ENCODE results near the gene UFM1.
"Not testable (repeated sequence)": the region's sequence is repeated elsewhere in the genome, so short reads cannot be mapped to it uniquely, and the experiment has no call there.

The UFM1 gene

GRCh38 chr13:38349390-38350113 is at the start of gene UFM1:
Gene UFM1, plus strand, starts transcription at chr13:38349851. Its CDS starts 69 bp downstream, at chr13:38349920.
- peak; percentile 75 to 78 for DNase-seq (ENCODE audit: low read depth in 2 of 2)

DNA sequence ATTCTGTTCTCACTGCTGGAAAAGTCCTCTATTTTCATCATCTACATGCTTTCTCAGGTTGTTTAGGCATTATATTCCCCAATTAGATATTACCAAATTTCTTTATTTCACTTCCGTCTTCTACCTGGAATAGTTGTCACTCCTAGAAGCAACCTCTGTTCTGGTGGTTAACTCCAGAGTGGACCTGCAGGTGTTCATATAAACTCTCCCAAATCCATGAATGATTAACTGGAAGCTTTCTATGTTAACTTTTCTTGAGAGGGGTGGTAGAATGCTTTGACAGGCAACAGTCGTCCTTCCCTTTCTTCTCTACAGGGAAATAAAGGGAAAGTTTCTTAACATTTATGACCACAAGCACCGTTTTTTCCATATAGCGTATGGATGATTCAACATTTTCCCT is 48.4 kb upstream of the UFM1 start:
- DNase-seq (ENCODE audit: low read depth in 2 of 2): no peak

DNA sequence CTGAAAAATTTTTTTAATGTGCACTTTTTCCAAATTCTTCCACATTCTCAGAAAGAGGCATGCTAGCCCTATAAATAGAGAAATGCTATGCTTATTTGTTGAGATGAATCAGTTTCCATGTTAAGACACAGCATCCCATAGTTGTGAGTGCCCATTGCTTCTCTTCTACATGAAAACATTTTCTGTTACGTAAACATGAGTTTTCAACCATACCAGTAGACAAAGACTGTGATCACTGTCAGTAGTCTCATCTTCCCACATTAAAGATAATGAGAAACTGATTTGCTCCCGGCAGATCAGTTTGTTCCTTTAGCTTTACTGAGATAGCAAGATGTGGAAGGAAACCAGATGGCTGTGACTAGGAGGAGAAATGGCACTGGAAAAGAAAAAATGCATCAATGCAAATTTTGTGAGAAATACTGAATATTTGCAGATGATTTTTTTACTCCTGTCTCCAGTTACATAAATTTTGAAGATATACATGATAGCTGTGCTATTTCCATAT is 45.8 kb upstream of the UFM1 start:
- DNase-seq (ENCODE audit: low read depth in 2 of 2): no peak

DNA sequence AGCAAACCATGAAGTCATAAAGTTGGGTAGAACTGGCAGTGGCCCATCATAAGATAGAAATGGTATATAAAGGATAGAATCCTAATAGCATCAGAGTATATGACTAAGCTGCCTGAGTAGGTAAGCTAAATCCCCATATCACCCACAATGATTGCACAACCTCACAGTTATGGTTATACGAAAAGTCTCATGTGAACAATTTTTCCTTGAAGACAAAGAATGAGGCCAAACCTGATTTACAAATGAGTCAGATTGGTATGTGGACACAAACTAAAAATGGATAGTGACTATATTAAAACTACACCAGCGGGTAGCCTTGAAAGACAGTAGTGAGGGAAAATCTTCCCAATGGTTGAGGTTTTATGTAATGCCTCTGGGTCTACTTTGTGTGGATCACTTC is 40.9 kb upstream of the UFM1 start:
- no peak for DNase-seq (ENCODE audit: low read depth in 2 of 2)

- DNase-seq (ENCODE audit: low read depth in 2 of 2): no peak
These were observed 40.3 kb upstream of the UFM1 start for GRCh38 chr13:38309397-38309796.

GRCh38 chr13:38311175-38311574 is 38.5 kb upstream of the UFM1 start:
- not testable (repeated sequence) for DNase-seq (ENCODE audit: low read depth in 2 of 2)

GRCh38 chr13:38316129-38316528 is 33.5 kb upstream of the UFM1 start:
- DNase-seq (ENCODE audit: low read depth in 2 of 2): no peak

GRCh38 chr13:38321654-38322053 is 28.0 kb upstream of the UFM1 start:
- DNase-seq (ENCODE audit: low read depth in 2 of 2): no peak

DNA sequence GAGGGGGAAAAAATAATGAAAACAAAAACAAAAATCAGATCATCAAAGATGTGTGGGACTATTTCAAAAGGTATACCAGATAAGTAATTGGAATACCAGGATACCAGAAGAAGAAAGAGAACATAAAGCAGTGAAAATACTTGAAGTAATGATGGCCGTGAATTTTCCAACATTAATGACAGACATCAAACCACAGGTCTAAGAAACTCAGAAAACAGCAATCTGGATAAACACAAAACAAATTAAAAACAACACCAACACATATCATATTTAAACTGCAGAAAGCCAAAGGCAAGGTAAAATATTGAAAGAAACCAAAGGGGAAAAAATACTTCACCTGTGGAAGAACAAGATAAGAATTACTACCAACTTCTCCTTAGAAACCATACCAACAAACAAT is 24.2 kb upstream of the UFM1 start:
- DNase-seq (ENCODE audit: low read depth in 2 of 2): no peak

DNA sequence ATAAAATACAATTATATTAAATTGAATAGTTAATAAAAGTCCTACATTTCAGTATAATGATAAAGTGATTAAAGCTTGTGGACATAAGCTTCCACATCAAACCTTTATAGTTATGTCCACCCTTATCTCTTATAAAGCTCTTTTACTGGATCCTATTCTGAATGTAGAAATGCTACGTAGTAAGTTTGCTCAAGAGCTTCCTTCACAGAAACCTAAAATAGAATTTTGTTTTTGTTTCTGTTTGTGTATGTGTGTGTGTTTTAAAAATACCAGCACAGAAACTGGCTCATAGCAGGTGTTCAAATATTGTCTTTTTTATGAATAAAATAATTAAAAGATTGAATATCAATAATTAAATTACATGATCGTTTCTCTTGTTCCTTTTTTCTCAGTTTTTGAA is 21.0 kb upstream of the UFM1 start:
- no peak for DNase-seq (ENCODE audit: low read depth in 2 of 2)

- no peak for DNase-seq (ENCODE audit: low read depth in 2 of 2)
These were observed 14.8 kb upstream of the UFM1 start for GRCh38 chr13:38334845-38335244.

GRCh38 chr13:38338089-38338488 is 11.6 kb upstream of the UFM1 start:
- DNase-seq (ENCODE audit: low read depth in 2 of 2): no peak

GRCh38 chr13:38340624-38341023 is 9.0 kb upstream of the UFM1 start:
- no peak for DNase-seq (ENCODE audit: low read depth in 2 of 2)

DNA sequence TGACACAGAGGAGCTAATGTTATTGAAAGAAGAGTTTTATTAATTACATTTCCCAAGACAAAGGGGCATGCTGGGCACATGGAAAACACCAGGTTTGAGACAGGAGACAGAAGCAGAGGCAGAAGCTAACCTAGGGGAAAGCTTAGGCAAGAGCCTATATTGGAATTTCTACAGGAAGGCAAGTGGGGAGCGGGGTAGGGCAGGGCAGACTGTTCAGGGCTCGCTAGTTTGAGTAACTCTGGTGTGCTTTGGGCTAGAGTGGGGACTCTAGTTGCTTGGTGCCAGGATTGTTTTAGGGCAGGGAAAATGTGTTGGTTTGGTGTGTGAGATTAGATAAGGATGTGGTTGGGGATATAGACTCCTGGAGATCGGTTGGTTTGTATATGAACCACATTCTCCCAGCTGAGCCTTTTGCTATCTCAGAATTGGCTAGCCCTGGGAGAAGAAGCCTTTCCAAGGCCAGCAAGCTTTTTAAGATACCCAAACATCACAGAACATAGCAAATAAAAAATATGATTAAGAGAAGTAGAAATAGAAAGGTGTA is 8.4 kb upstream of the UFM1 start:
- DNase-seq (ENCODE audit: low read depth in 2 of 2): no peak

DNA sequence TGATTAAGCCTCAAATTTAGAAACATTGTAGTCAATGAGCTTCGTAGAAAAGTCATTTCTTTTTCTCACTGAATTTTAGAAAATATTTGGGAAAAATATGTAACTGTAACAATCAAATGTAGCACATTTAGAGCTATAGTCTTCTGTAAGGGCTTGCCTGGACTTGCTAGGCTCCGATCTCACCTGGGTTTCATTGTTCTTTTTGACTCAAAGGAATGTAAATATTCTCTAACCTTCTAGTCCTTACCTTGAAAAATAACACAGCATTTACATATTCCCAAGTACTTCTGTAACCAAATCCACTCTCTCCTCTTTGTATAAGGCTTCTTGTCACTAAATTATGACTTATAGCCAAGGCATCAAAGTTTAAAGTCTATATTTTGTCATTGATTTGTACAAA is 2.9 kb upstream of the UFM1 start:
- no peak for DNase-seq (ENCODE audit: low read depth in 2 of 2)

DNA sequence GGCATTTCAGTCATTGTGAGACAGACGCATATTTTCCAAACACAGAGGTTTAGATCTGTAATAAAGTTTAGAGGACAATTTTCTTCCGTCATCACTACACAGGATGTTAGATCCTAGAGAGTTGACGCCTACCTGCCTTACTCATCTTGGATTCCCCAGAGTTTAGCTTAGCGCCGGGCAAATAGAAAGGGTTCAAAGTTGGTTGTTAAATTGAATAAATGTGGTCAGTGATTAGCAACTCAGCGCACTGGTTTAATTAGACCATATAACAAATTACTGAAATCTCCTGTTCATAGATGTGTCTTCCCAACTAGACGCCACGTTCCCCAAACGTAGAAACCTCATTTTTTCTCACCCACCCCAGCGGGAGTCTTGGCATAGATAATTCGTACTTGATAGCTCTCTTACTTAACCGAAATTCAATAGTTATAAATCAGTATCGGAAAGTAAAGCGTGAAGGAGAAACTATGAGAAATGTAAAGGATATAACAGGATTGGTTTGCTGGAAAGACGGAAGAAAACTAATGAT is 726 bp upstream of the UFM1 start:
- peak; percentile 2 to 34 for DNase-seq (ENCODE audit: low read depth in 2 of 2)

DNA sequence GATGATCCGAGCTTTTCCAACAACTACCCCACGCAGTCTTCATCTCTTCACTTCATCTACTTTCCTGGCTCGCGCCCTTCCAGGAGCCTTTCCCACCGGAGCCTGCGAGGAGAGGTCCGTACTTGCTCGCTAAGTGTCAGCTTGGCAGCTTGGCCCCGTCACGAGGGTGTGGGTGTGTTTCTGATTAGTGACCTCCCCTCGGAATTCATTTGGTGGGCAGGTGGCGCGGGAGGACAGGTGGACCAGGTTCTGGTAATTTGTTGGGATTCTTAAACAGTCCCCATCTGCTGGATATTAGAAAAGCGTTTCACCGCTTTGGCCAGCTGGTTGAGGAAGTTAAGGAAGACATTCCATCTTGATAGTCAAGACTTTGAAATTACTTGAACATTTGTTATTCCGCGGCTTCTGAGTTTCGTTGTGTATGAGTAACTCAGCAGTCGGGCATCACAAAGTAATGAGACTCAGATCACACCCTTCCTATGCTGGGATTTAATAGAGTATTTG is 515 bp downstream of the UFM1 start:
- DNase-seq (ENCODE audit: low read depth in 2 of 2): peak; percentile 34 to 42

DNA sequence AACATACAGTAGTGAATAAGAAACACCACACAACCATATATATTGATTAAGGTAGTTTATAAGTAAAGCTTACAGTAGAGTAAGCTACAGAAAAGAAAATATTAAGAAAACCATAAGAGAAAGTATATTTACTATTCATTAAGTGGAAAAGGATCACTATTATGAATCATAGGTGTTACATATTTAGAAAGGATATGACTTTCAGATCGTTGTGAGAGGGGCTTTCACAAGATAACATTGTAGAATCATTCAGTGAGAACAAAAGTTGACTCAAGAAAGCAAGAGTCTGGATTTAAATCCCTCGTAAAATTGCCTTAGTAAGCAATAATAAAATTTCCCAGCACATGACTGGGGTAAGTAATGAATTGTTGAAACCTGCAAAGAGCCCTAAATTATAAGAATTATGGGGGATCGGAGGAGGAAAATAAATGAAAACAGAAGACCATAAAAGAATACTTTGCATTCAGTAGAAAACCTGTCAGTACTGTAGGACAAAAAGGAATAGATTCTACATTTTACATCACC is 6.0 kb downstream of the UFM1 start:
- no peak for DNase-seq (ENCODE audit: low read depth in 2 of 2)

DNA sequence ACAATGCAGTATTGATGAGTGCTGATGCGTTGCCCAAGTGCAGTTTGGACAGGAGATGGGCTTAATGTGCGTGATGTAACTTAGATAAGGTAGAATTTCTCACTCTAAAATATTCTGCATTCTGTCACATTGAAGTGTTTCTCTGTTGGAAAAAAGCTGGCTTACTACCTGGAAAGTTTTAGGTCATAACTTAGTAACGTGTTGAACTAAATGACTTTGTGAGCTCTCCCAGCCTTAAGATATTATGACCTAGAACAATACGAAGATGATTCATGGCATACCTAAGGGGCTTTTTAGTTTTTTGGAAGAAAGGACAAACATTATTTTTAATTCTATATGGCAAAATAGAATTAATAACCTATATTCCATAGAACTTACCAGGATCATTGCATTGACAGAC is 9.0 kb downstream of the UFM1 start:
- DNase-seq (ENCODE audit: low read depth in 2 of 2): no peak

DNA sequence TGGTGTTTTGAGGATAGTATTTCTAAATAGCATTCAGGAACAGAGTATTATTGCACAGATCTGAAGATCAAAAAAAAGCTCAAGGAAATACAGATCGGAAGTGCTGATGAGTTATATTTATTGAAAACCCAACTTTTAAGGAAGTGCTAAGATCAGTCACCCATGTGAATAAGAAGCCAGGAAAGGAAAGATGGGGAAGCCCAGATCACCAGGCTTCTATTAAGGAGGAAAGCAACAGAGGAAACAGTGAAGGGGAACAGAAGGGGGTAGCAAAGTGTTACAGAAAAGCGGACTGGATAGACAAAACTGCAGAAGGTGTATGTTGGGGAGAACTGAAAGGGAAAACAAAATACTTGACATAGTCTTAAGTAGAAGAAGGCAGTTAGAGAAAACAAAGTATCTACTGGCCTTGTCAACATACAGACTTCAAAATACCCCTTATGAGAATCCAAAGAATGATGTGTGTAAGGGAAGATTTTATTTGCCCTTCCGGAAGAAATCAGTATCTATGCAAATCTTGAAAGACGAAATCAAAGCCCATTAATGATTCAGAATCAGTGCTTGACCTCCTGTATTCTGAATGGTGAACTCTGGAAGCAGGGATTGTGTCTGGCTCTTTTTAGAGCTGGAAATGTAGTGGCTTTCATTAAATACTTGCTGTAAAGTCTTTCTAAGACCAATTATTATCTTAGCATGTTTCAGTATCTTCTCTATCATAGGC is 12.1 kb downstream of the UFM1 start:
- no peak for DNase-seq (ENCODE audit: low read depth in 2 of 2)

- no peak for DNase-seq (ENCODE audit: low read depth in 2 of 2)
These were observed 13.6 kb downstream of the UFM1 start for GRCh38 chr13:38363219-38363618.

GRCh38 chr13:38363746-38364145 is 14.1 kb downstream of the UFM1 start:
- DNase-seq (ENCODE audit: low read depth in 2 of 2): not testable (repeated sequence)

Measured in stimulated activated CD4-positive, alpha-beta T cell treated with anti-CD3 and anti-CD28 coated beads, Interleukin-1b, Interleukin-23, amount 100 ng/mL, for 4 hours (primary cell).